Glutamatergic neuron (in vitro differentiated cells): ENCODE results near the gene FTMT. TPM values are rescaled to one million over a fixed set of nuclear protein-coding genes. Genes with fewer than 3 reads are reported as not detected.

ENCODE experiments used
- DNase-seq: peaks from one replicate; pipeline ENCODE4 v3.0.0; 2022
- H3K27ac Mint-ChIP-seq: one replicate; pipeline ENCODE4 v1.8.0; 2020; ENCODE audit warnings: mild to moderate bottlenecking, mixed read lengths, inconsistent platforms; ENCODE audit not compliant: unreplicated experiment
- H3K27me3 Mint-ChIP-seq: one replicate; pipeline ENCODE4 v1.8.0; 2020; ENCODE audit warnings: mild to moderate bottlenecking, moderate library complexity, mixed read lengths, inconsistent platforms; ENCODE audit not compliant: unreplicated experiment
- H3K36me3 Mint-ChIP-seq: one replicate; pipeline ENCODE4 v1.8.0; 2020; ENCODE audit warnings: mild to moderate bottlenecking, mixed read lengths, inconsistent platforms; ENCODE audit not compliant: unreplicated experiment
- H3K4me1 Mint-ChIP-seq: one replicate; pipeline ENCODE4 v1.8.0; 2020; ENCODE audit warnings: mild to moderate bottlenecking, low read depth, mixed read lengths, inconsistent platforms; ENCODE audit not compliant: unreplicated experiment
- H3K4me3 Mint-ChIP-seq: one replicate; pipeline ENCODE4 v1.8.0; 2020; ENCODE audit warnings: mild to moderate bottlenecking, mixed read lengths, inconsistent platforms; ENCODE audit not compliant: unreplicated experiment
- H3K9me3 Mint-ChIP-seq: one replicate; pipeline ENCODE4 v1.8.0; 2020; ENCODE audit warnings: mild to moderate bottlenecking, moderate library complexity, mixed read lengths, inconsistent platforms; ENCODE audit not compliant: unreplicated experiment
- CTCF ChIP-seq: fragments of 200-600 bp; sonication (generic); IDR thresholded peaks from one replicate; pipeline ENCODE4 v1.5.0; 2021; ENCODE audit not compliant: partially characterized antibody, unreplicated experiment
- total RNA-seq: library from RNA; stranded (reverse); fragmentation: NEBNext Ultra II Directional; extraction: Animal tissue kit (Norgen Biotek cat#: 25700); gene quantifications from one replicate; pipeline ENCODE4 v1.2.1, GENCODE V29; 2021; ENCODE audit not compliant: unreplicated experiment

FTMT gene
- total RNA-seq, 1 donor from 2014 or later: not detected

GRCh38 chr5:121862801-121863200, 11.1 kb downstream of the FTMT start:
- Mint-ChIP-seq H3K27ac (no peak overlapping the region), H3K36me3 (no peaks in the 10 kb centered on the region), H3K27me3 (no peaks in the 10 kb centered on the region), H3K9me3 (no peaks in the 10 kb centered on the region), H3K4me1 (no peaks in the 10 kb centered on the region), H3K4me3 (no peak overlapping the region)
- no peak for DNase-seq
- no peak for TF ChIP-seq CTCF

- no peak overlapping the region for H3K4me3 Mint-ChIP-seq
- DNase-seq: no peak
- no peaks in the 10 kb centered on the region for H3K36me3 Mint-ChIP-seq
- no peaks in the 10 kb centered on the region for H3K27me3 Mint-ChIP-seq
- H3K4me1 Mint-ChIP-seq: no peaks in the 10 kb centered on the region
- TF ChIP-seq CTCF: no peak
- no peaks in the 10 kb centered on the region for H3K9me3 Mint-ChIP-seq
- H3K27ac Mint-ChIP-seq: no peak overlapping the region
These were observed 12.1 kb downstream of the FTMT start for GRCh38 chr5:121863753-121864285.

GRCh38 chr5:121867403-121867802, 15.7 kb downstream of the FTMT start:
- DNase-seq: no peak
- TF ChIP-seq CTCF: no peak
- H3K4me1 Mint-ChIP-seq: no peaks in the 10 kb centered on the region
- no peaks in the 10 kb centered on the region for H3K27me3 Mint-ChIP-seq
- no peak overlapping the region for H3K4me3 Mint-ChIP-seq
- no peak overlapping the region for H3K27ac Mint-ChIP-seq
- H3K36me3 Mint-ChIP-seq: no peaks in the 10 kb centered on the region
- H3K9me3 Mint-ChIP-seq: no peaks in the 10 kb centered on the region

GRCh38 chr5:121870489-121870888, 18.8 kb downstream of the FTMT start:
- no peak for TF ChIP-seq CTCF
- no peak overlapping the region for H3K27ac Mint-ChIP-seq
- no peaks in the 10 kb centered on the region for H3K36me3 Mint-ChIP-seq
- H3K4me1 Mint-ChIP-seq: no peaks in the 10 kb centered on the region
- no peaks in the 10 kb centered on the region for H3K27me3 Mint-ChIP-seq
- H3K9me3 Mint-ChIP-seq: no peaks in the 10 kb centered on the region
- no peak overlapping the region for H3K4me3 Mint-ChIP-seq
- no peak for DNase-seq

- Mint-ChIP-seq H3K27me3 (no peaks in the 10 kb centered on the region), H3K4me1 (no peaks in the 10 kb centered on the region), H3K4me3 (no peak overlapping the region), H3K36me3 (no peaks in the 10 kb centered on the region), H3K9me3 (no peaks in the 10 kb centered on the region), H3K27ac (no peak overlapping the region)
- DNase-seq: no peak
- no peak for TF ChIP-seq CTCF
These were observed 21.2 kb downstream of the FTMT start for GRCh38 chr5:121872856-121873255.
